SK-N-MC (cell line): ENCODE results near the gene ELFN2.

Experiments used
- DNase-seq: peaks from one replicate; pipeline ENCODE4 v3.0.0-alpha.2; 2011; ENCODE audit warnings: low read depth, low spot score
- H3K27ac ChIP-seq: fragments of 200-600 bp; sonication (generic); 2 replicates; pipeline ENCODE4 v1.5.1; 2016; ENCODE audit warnings: mixed run types
- H3K36me3 ChIP-seq: fragments of 200-600 bp; sonication (generic); 2 replicates; pipeline ENCODE4 v1.6.1; 2017; ENCODE audit warnings: antibody characterized with exemption, low read length, mixed read lengths; ENCODE audit not compliant: insufficient read depth
- H3K4me3 ChIP-seq: fragments of 200-600 bp; sonication (generic); 2 replicates; pipeline ENCODE4 v1.5.1; 2016
- H3K9ac ChIP-seq: fragments of 200-600 bp; sonication (generic); 2 replicates; pipeline ENCODE4 v1.8.0; 2017; ENCODE audit warnings: mixed run types, mixed read lengths; ENCODE audit not compliant: insufficient read length
- H3K9me3 ChIP-seq: fragments of 200-600 bp; sonication (generic); 2 replicates; pipeline ENCODE4 v1.6.1; 2017; ENCODE audit warnings: low read depth, mild to moderate bottlenecking, antibody characterized with exemption, low read length, moderate library complexity, mixed read lengths
- EZH2 ChIP-seq: fragments of 200-600 bp; sonication (generic); IDR thresholded peaks from one replicate; pipeline ENCODE4 v1.6.1; 2017; ENCODE audit warnings: antibody characterized with exemption
- FOXP2 ChIP-seq: optimal IDR thresholded peaks from 2 replicates; pipeline ENCODE3; 2011; ENCODE audit warnings: mild to moderate bottlenecking, moderate library complexity; ENCODE audit not compliant: insufficient read depth; ENCODE audit errors: extremely low read length, control extremely low read depth
- POLR2AphosphoS5 ChIP-seq: IDR thresholded peaks from 2 replicates; pipeline ENCODE4 v1.6.1; 2012; ENCODE audit warnings: mild to moderate bottlenecking, low read depth, low read length, borderline replicate concordance

ELFN2 gene

DNA sequence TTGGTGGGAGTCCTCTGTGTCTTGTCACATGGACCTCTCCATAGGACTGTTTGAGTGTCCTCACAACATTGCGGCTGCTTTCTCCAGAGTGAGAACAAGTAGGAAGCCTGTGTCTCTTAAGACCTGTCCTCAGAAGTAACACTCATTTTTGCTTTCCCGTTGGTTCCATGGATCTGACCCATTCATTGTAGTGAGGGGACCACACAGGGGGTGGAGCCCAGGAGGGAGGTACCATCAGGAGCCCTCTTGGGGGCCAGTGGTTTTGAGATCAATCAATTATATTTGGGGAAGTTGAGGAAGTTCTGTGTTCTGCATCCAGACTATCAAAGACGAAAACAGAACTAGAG is 5.4 kb upstream of the ELFN2 start:
- no peaks in the 10 kb centered on the region for H3K36me3 ChIP-seq
- DNase-seq, result no peak
- H3K9ac ChIP-seq, result no peak overlapping the region
- no peak overlapping the region for H3K27ac ChIP-seq
- no peaks in the 10 kb centered on the region for H3K9me3 ChIP-seq
- TF ChIP-seq POLR2AphosphoS5 (no peak), EZH2 (no peak), FOXP2 (no peak)
- H3K4me3 ChIP-seq, result no peak overlapping the region

DNA sequence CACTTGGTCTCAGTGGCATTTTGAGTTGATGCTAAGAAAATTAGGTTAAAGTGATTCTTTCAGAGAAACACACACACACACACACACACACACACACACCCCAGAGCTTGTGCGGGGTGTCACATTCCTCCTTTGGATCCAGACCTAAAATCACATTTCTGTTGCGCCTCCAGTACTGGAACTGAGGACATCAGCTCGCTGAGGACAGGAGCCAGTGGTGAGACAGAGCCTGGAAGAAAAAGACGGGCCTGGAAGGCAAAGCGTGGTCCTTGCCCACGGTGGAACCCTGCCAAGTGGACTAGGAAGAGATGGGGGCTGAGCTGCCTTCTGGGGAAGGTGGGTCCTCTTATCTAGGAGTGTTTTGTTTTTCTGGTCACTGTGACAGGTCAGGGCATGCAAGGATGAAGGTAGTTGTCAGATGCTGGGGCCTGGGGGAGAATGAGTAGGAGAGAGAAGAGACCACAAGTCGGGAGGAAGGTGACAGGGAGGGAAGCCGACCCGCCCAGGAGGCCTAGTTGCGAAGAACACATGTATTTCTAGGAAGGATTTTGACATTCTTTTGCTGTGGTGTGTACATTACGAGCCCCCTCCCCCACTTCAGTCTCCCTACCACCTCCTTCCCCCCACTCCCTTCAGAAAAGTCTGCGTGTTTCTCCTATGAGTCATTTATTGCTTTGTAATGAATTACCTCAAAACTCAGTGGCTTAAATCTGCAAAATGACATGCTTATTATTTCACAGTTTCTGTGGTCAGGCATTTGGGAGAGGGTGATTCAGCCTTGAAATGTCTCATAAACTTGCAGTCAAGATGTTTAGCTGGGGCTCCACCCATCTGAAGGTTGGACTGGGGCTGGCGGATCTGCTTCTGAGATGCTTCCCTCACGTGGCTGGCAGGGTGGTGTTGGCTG is 4.8 kb upstream of the ELFN2 start:
- Histone ChIP-seq H3K9me3 (no peaks in the 10 kb centered on the region), H3K4me3 (no peak overlapping the region), H3K36me3 (no peaks in the 10 kb centered on the region), H3K9ac (no peak overlapping the region), H3K27ac (no peak overlapping the region)
- DNase-seq, result no peak
- no peak for TF ChIP-seq POLR2AphosphoS5
- no peak for TF ChIP-seq FOXP2
- no peak for TF ChIP-seq EZH2

DNA sequence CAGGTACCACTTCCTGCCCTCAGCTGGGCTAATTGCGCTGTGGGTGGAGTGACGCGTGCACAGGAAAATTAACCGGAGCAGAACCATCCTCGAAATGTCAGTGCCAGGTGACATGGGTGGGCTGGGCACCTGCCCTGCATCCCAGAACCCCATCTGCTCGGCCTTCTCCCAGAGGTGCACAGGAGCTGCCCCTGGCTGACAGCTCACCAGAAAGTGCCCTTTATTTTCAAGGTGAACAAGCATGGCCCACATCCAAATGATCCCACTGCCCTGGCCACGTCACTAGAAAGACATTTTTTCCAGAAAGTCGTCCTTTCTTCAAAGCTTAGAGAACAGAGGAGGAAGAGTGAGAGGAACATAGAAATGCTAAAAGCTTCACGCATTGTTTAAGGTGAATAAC is 4.1 kb upstream of the ELFN2 start:
- TF ChIP-seq EZH2, result no peak
- TF ChIP-seq POLR2AphosphoS5, result no peak
- TF ChIP-seq FOXP2, result no peak
- H3K9me3 ChIP-seq, result no peaks in the 10 kb centered on the region
- no peak for DNase-seq
- H3K27ac ChIP-seq, result no peak overlapping the region
- H3K4me3 ChIP-seq, result no peak overlapping the region
- H3K9ac ChIP-seq, result no peak overlapping the region
- no peaks in the 10 kb centered on the region for H3K36me3 ChIP-seq

DNA sequence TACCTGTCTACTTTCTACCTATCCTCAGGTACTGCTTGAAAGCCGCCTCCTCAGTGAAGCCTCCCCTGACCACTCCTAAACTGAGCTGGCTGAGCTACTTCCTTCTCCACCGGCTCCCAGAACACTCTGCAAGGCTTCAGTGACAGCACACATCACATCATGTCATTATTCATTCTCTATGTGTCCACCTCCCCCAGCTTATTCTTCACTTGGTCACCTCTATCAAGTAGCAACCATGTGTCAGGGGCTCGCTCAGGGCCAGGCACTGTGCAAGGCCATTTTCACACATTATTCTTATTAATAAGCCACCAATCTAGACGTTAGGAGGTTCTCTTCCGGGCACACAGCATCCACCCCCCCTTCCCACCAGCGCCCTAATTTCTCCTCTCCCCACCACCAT is 3.7 kb upstream of the ELFN2 start:
- no peak overlapping the region for H3K27ac ChIP-seq
- TF ChIP-seq EZH2 (no peak), POLR2AphosphoS5 (no peak), FOXP2 (no peak)
- no peak for DNase-seq
- no peaks in the 10 kb centered on the region for H3K36me3 ChIP-seq
- H3K4me3 ChIP-seq, result no peak overlapping the region
- H3K9me3 ChIP-seq, result no peaks in the 10 kb centered on the region
- no peak overlapping the region for H3K9ac ChIP-seq

DNA sequence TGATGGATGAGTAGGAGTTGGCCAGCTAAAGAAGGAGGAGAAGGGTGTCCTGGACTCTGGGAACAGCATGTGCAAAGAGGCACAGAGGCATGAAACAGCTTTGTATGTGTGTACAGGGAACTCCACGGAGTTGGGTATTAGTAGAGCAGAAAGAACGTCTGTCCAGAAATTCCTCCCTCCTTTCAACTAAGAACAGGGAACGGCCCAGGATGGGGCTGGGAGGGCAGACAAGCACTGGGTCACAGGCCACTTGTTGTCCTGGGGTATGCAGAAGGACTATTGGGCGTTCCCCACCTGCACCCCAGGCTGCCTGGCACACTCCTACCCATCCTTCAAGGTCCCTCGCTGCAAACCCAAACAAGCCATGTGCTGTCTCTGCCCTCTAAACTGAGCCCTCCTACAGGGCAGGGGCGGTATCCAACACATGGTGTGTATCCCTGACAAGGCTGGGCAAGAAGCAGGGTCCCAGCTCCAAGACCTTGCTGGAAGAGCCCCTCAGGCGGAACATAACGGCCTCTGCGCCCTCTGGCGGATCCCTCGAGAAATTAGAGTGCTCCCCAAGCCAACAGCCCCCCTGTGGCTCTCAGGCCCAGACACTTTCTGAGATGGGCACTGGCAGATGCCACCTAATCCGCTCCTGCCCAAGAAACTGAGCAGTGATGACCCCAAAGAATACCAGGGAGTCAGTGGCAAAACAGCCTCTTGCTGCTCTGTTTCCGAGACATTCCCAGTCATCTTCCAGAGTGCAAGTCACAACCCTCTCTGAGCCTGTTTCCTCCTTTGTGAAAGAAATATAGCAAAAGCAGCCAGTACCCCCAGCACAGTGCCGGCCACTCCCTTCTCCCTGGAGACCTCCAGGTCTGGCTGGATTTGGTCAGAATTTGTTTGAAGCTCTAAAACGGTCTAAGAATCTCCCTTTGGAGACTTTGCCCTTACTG is 1.6 kb upstream of the ELFN2 start:
- Histone ChIP-seq H3K36me3 (no peaks in the 10 kb centered on the region), H3K27ac (no peak overlapping the region), H3K9me3 (no peaks in the 10 kb centered on the region), H3K9ac (no peak overlapping the region), H3K4me3 (no peak overlapping the region)
- TF ChIP-seq EZH2 (no peak), FOXP2 (no peak), POLR2AphosphoS5 (no peak)
- DNase-seq, result no peak

DNA sequence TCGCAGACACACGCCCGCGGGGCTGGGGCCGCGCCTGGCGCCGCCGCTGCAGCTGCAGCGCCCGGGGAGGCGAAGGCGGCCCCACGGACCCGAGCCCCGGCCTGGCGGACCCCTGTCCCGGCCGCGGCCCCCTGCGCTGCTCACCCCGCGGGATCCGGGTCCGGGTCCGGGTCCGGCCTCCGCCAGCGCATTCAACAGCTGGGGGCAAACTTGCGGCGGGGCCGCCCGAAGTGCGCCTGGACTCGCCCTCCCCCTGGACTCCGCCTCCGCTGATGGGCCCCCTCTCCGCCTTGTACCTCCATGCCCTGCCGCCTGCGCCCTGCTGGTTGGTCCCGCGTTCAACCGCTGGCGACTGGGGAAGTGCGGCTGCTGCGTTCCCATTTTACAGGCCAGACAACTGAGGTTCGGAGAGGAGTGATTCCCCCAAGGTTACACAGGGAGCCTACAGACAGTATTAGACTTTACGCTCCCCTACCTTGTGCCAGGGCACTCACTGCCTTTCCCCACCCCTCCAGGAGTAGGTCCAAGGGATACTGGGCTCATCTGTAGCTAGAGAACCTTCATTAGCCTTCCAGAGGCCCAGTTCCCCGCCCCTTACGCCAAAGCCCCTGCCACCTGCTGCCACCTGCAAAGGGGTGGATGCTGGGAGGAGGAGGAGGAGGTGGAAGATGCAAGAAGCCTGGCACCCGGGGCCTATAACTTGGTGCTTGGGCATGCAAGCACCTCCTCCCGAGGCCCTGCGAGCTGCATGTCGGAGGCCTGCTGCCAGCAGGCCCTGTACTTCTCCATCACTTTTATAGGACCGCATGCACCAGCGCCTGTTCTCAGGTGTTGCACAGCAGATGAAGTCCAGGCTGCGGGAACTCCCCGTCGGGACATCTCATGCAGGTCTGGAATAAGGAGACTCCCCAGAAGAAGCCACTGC is 694 bp upstream of the ELFN2 start:
- Histone ChIP-seq H3K4me3 (no peak overlapping the region), H3K36me3 (no peaks in the 10 kb centered on the region), H3K9ac (no peak overlapping the region), H3K9me3 (no peaks in the 10 kb centered on the region), H3K27ac (no peak overlapping the region)
- no peak for TF ChIP-seq FOXP2
- no peak for TF ChIP-seq EZH2
- no peak for TF ChIP-seq POLR2AphosphoS5
- DNase-seq, result no peak

DNA sequence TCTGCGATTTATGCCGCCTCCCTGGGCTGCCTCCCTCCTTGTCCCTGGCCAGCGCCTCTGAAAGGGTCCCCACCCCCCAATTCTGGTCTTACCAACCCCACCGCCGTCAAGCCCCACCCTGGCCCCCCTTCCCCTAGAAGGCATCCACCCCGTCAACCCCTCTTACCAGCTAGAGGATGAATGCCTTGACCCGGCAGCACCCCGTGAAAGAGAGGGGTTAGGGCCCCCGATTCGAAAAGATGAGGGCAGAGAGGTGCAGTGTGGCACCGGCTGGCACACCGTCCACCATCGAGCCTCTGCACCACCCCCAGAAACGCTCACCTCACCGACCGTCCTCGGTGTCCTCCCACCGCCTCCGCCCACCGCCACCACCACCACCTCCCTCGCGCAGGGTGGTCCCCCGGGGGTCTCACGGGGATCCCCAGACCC is 559 bp downstream of the ELFN2 start:
- no peak for DNase-seq
- H3K27ac ChIP-seq, result no peak overlapping the region
- H3K4me3 ChIP-seq, result no peak overlapping the region; the same call in 1 of the 2 replicates

More for the DNA sequence above, 559 bp downstream of the ELFN2 start:
- Histone ChIP-seq H3K9me3 (no peaks in the 10 kb centered on the region), H3K36me3 (no peaks in the 10 kb centered on the region), H3K9ac (no peak overlapping the region)
- TF ChIP-seq FOXP2, result no peak
- TF ChIP-seq EZH2, result no peak
- TF ChIP-seq POLR2AphosphoS5, result no peak
